GM23338 (cell line): Measurements from ENCODE around the gene CTBP2. TPM values are rescaled to one million over a fixed set of nuclear protein-coding genes. Genes with fewer than 3 reads are reported as not detected.
A peak's percentile ranks its signal among the peaks of the same experiment; 100 is the strongest.

ENCODE experiments used
- ATAC-seq: fragments of 200-7000 bp; cut with Tn5 transposase; 3 replicates; pipeline ENCODE4 v1.9.1; 2020
- DNase-seq: peaks from one replicate; pipeline ENCODE4 v3.0.0-alpha.2; 2015; ENCODE audit warnings: low spot score
- H2AFZ ChIP-seq: fragments of 200-600 bp; sonication (generic); 2 replicates; pipeline ENCODE4 v1.8.0; 2016; ENCODE audit warnings: antibody characterized with exemption, mild to moderate bottlenecking, moderate library complexity
- H3F3A ChIP-seq: fragments of 200-600 bp; sonication (generic); replicated peaks from 2 replicates; pipeline ENCODE4 v1.8.0; 2017; ENCODE audit warnings: antibody characterized with exemption, mixed run types, low read depth
- H3K27ac ChIP-seq: fragments of 200-600 bp; sonication (generic); 2 replicates; pipeline ENCODE4 v1.6.1; 2016; ENCODE audit warnings: low read depth
- H3K27me3 ChIP-seq: fragments of 200-600 bp; sonication (generic); 2 replicates; pipeline ENCODE4 v1.8.0; 2016; ENCODE audit warnings: mild to moderate bottlenecking, mixed run types, moderate library complexity; ENCODE audit not compliant: insufficient read depth
- H3K36me3 ChIP-seq: fragments of 200-600 bp; sonication (generic); 2 replicates; pipeline ENCODE4 v1.8.0; 2016; ENCODE audit warnings: mild to moderate bottlenecking; ENCODE audit not compliant: insufficient read depth
- H3K4me1 ChIP-seq: fragments of 200-600 bp; sonication (generic); 2 replicates; pipeline ENCODE4 v1.8.0; 2016; ENCODE audit warnings: mild to moderate bottlenecking, moderate library complexity; ENCODE audit not compliant: insufficient read depth
- H3K4me2 ChIP-seq: fragments of 200-600 bp; sonication (generic); 2 replicates; pipeline ENCODE4 v1.7.1; 2017; ENCODE audit warnings: mixed run types
- H3K4me3 ChIP-seq: fragments of 200-600 bp; sonication (generic); 2 replicates; pipeline ENCODE4 v1.6.1; 2016; ENCODE audit warnings: mixed run types
- H3K79me2 ChIP-seq: fragments of 200-600 bp; sonication (generic); replicated peaks from 2 replicates; pipeline ENCODE4 v1.8.0; 2017; ENCODE audit warnings: mild to moderate bottlenecking; ENCODE audit not compliant: insufficient read depth
- H3K9me2 ChIP-seq: fragments of 200-600 bp; sonication (generic); 2 replicates; pipeline ENCODE4 v1.8.0; 2017; ENCODE audit not compliant: insufficient read depth
- H4K20me1 ChIP-seq: fragments of 200-600 bp; sonication (generic); replicated peaks from 2 replicates; pipeline ENCODE4 v1.8.0; 2017; ENCODE audit warnings: mild to moderate bottlenecking; ENCODE audit not compliant: insufficient read depth
- H3K27ac Mint-ChIP-seq: 2 replicates; pipeline ENCODE4 v1.8.0; 2020; ENCODE audit warnings: inconsistent platforms, mild to moderate bottlenecking, moderate library complexity, mixed read lengths
- H3K27me3 Mint-ChIP-seq: 3 replicates; pipeline ENCODE4 v1.8.0; 2022; ENCODE audit warnings: low read depth, mild to moderate bottlenecking, moderate library complexity, mixed read lengths, inconsistent platforms; ENCODE audit not compliant: insufficient read depth, poor library complexity
- H3K36me3 Mint-ChIP-seq: 3 replicates; pipeline ENCODE4 v1.8.0; 2021; ENCODE audit warnings: low read depth, mild to moderate bottlenecking, inconsistent platforms, moderate library complexity, mixed read lengths
- H3K4me1 Mint-ChIP-seq: 3 replicates; pipeline ENCODE4 v1.8.0; 2020; ENCODE audit warnings: mild to moderate bottlenecking, inconsistent platforms, mixed read lengths
- H3K4me3 Mint-ChIP-seq: 3 replicates; pipeline ENCODE4 v1.8.0; 2021; ENCODE audit warnings: moderate library complexity, mild to moderate bottlenecking, inconsistent platforms, mixed read lengths
- H3K9me3 Mint-ChIP-seq: 3 replicates; pipeline ENCODE4 v1.8.0; 2020; ENCODE audit warnings: moderate library complexity, mild to moderate bottlenecking, inconsistent platforms, mixed read lengths
- ETS1 ChIP-seq: IDR thresholded peaks from 2 replicates; pipeline ENCODE4 v1.6.1; 2016; ENCODE audit warnings: antibody characterized with exemption
- EZH2 ChIP-seq: fragments of 200-600 bp; sonication (generic); IDR thresholded peaks from one replicate; pipeline ENCODE4 v1.8.0; 2017; ENCODE audit warnings: antibody characterized with exemption, mild to moderate bottlenecking, low read depth; ENCODE audit not compliant: unreplicated experiment
- JUNB ChIP-seq: IDR thresholded peaks from one replicate; pipeline ENCODE4 v1.6.1; 2016; ENCODE audit warnings: antibody characterized with exemption; ENCODE audit not compliant: unreplicated experiment
- NANOG ChIP-seq: IDR thresholded peaks from 2 replicates; pipeline ENCODE4 v1.6.1; 2016; ENCODE audit warnings: antibody characterized with exemption, borderline replicate concordance
- POLR2AphosphoS5 ChIP-seq: IDR thresholded peaks from 2 replicates; pipeline ENCODE4 v1.6.1; 2016; ENCODE audit warnings: antibody characterized with exemption, low read depth
- REST ChIP-seq: IDR thresholded peaks from one replicate; pipeline ENCODE4 v1.6.1; 2018; ENCODE audit warnings: antibody characterized with exemption; ENCODE audit not compliant: unreplicated experiment
- ZNF114 ChIP-seq: fragments of 250-450 bp; sonication (Bioruptor Pico); IDR thresholded peaks from 2 replicates; pipeline ENCODE4 v1.5.0; 2020; ENCODE audit warnings: mild to moderate bottlenecking, moderate library complexity
- ZNF331 ChIP-seq: fragments of 250-450 bp; sonication (Bioruptor Pico); IDR thresholded peaks from 2 replicates; pipeline ENCODE4 v1.5.0; 2020; ENCODE audit warnings: low read depth, mild to moderate bottlenecking, moderate library complexity
- ZNF462 ChIP-seq: fragments of 250-450 bp; sonication (Bioruptor Pico); IDR thresholded peaks from 2 replicates; pipeline ENCODE4 v1.5.0; 2020; ENCODE audit warnings: mild to moderate bottlenecking, moderate library complexity
- polyA plus RNA-seq: library from polyadenylated mRNA; unstranded; fragments of >200 nt; fragmentation: Nextera tagmentation; extraction: Ambion mirVana; gene quantifications from 2 replicates; pipeline ENCODE4 v1.2.1, GENCODE V29; 2016
- total RNA-seq: library from RNA; depleted of rRNA; stranded (reverse); fragments of >200 nt; shearing (Covaris generic); gene quantifications from 2 replicates; pipeline ENCODE4 v1.2.3, GENCODE V29; 2014

CTBP2 gene
- total and polyA plus RNA-seq, 2 experiments from 2014 or later, result 133 to 265 TPM

GRCh38 chr10:125122566-125122965 lies 37.8 kb downstream of the CTBP2 start:
- Histone ChIP-seq H3K27me3 (no peaks in the 10 kb centered on the region), H2AFZ (no peak overlapping the region), H3K4me1 (peaks cover 91% of the 10 kb centered on the region), H3K9me2 (no peaks in the 10 kb centered on the region), H3K79me2 (peaks cover 100% of the 10 kb centered on the region), H3F3A (0 out of 2 replicates have a peak, but pooled peaks cover 5% of the 10 kb centered on the region), H3K36me3 (peaks cover 21% of the 10 kb centered on the region), H3K4me3 (no peak overlapping the region), H3K27ac (peak overlapping the region; percentile 78; the same call in 1 of the 2 replicates), H4K20me1 (peaks cover 95% of the 10 kb centered on the region), H3K4me2 (peak overlapping the region; percentile 55; the same call in 1 of the 2 replicates)
- Mint-ChIP-seq H3K27ac (0 out of 2 replicates have a peak overlapping the region, but pooled peaks have one; percentile 9), H3K4me3 (peak overlapping the region; percentile 2; the same call in 1 of the 3 replicates), H3K4me1 (peaks cover 87% of the 10 kb centered on the region), H3K27me3 (peaks cover 8% of the 10 kb centered on the region), H3K36me3 (peaks cover 63% of the 10 kb centered on the region), H3K9me3 (no peaks in the 10 kb centered on the region)
- ATAC-seq, result no peak
- TF ChIP-seq REST (no peak), POLR2AphosphoS5 (no peak), ETS1 (no peak), EZH2 (no peak), ZNF114 (no peak), ZNF331 (no peak), ZNF462 (no peak), NANOG (no peak), JUNB (no peak)
- no peak for DNase-seq
